ENCODE data around the gene ZNF804B. TPM values are rescaled to one million over a fixed set of nuclear protein-coding genes. Genes with fewer than 3 reads are reported as not detected.

ZNF804B gene
- total and polyA plus RNA-seq, 4 donors = not detected

GRCh38 chr7:88933285-88933684 lies 173.8 kb downstream of the ZNF804B start (continued):
- no peak for TF ChIP-seq REST (IDR thresholded peaks at IDR 0.05)

GRCh38 chr7:88942815-88943501 lies 183.5 kb downstream of the ZNF804B start:
- no peak overlapping the region for H3K4me3 ChIP-seq (ENCODE audit: low read depth in 1 of 3, low read length in 3 of 3)
- H3K4me1 ChIP-seq (ENCODE audit: control insufficient read depth in 4 of 4, insufficient read depth in 4 of 4, low read length in 3 of 4) = no peaks in the 10 kb centered on the region
- H3K27me3 ChIP-seq (ENCODE audit: control insufficient read depth in 4 of 4, insufficient read depth in 4 of 4, low read length in 3 of 4) = no peaks in the 10 kb centered on the region
- H3K27ac ChIP-seq (ENCODE audit: low read depth in 1 of 2, low read length in 2 of 2) = no peak overlapping the region
- H3K36me3 ChIP-seq (ENCODE audit: control insufficient read depth in 4 of 4, insufficient read depth in 3 of 4, low read depth in 1 of 4, low read length in 3 of 4) = no peaks in the 10 kb centered on the region
- 76% methylated on average over 2 of the region's 2 CpGs for WGBS
- H3K9me3 ChIP-seq (ENCODE audit: control insufficient read depth in 4 of 4, low read length in 3 of 4) = no peaks in the 10 kb centered on the region
- no peak overlapping the region for H3K9ac ChIP-seq (ENCODE audit: low read depth in 1 of 2, low read length in 2 of 2)
- DNase-seq (ENCODE audit: low spot score) = no peak
- TF ChIP-seq FOXA2 (IDR thresholded peaks at IDR 0.05) = no peak
- no peak for TF ChIP-seq RAD21 (IDR thresholded peaks at IDR 0.05)

- Histone ChIP-seq H3K27me3 (ENCODE audit: control insufficient read depth in 4 of 4, insufficient read depth in 4 of 4, low read length in 3 of 4) (no peaks in the 10 kb centered on the region), H3K4me3 (ENCODE audit: low read depth in 1 of 3, low read length in 3 of 3) (no peak overlapping the region), H3K9ac (ENCODE audit: low read depth in 1 of 2, low read length in 2 of 2) (no peak overlapping the region), H3K36me3 (ENCODE audit: control insufficient read depth in 4 of 4, insufficient read depth in 3 of 4, low read depth in 1 of 4, low read length in 3 of 4) (no peaks in the 10 kb centered on the region), H3K4me1 (ENCODE audit: control insufficient read depth in 4 of 4, insufficient read depth in 4 of 4, low read length in 3 of 4) (no peaks in the 10 kb centered on the region), H3K27ac (ENCODE audit: low read depth in 1 of 2, low read length in 2 of 2) (no peak overlapping the region), H3K9me3 (ENCODE audit: control insufficient read depth in 4 of 4, low read length in 3 of 4) (no peaks in the 10 kb centered on the region)
- 83% methylated on average over 1 of the region's 1 CpG for WGBS
- DNase-seq (ENCODE audit: low spot score) = no peak
- TF ChIP-seq YY1 (IDR thresholded peaks at IDR 0.05) = no peak
- TF ChIP-seq GABPA (IDR thresholded peaks at IDR 0.05 in 1 of 2, conservative IDR thresholded peaks at IDR 0.05 in 1 of 2) = no peak
Measured at GRCh38 chr7:88951826-88952225, 192.3 kb downstream of the ZNF804B start.

- H3K4me3 ChIP-seq (ENCODE audit: low read depth in 1 of 3, low read length in 3 of 3) = no peak overlapping the region
- no peaks in the 10 kb centered on the region for H3K36me3 ChIP-seq (ENCODE audit: control insufficient read depth in 4 of 4, insufficient read depth in 3 of 4, low read depth in 1 of 4, low read length in 3 of 4)
- no peak overlapping the region for H3K9ac ChIP-seq (ENCODE audit: low read depth in 1 of 2, low read length in 2 of 2)
- no peak for TF ChIP-seq JUND (IDR thresholded peaks at IDR 0.05)
- TF ChIP-seq EGR1 (IDR thresholded peaks at IDR 0.05; ENCODE audit: low read depth in 2 of 2) = no peak
- TF ChIP-seq REST (IDR thresholded peaks at IDR 0.05) = no peak
- TF ChIP-seq FOXA1 (IDR thresholded peaks at IDR 0.05) = no peak
- no peak for TF ChIP-seq TAF1 (conservative IDR thresholded peaks at IDR 0.05)
- TF ChIP-seq CTCF (IDR thresholded peaks at IDR 0.05; ENCODE audit: low read depth, low read length, missing input control) = no peak
- no peak for TF ChIP-seq MAX (IDR thresholded peaks at IDR 0.05)
- no peak for TF ChIP-seq GABPA (IDR thresholded peaks at IDR 0.05 in 1 of 2, conservative IDR thresholded peaks at IDR 0.05 in 1 of 2)
- no peak for TF ChIP-seq SP1 (IDR thresholded peaks at IDR 0.05)
- TF ChIP-seq ATF3 (IDR thresholded peaks at IDR 0.05) = no peak
- no peaks in the 10 kb centered on the region for H3K27me3 ChIP-seq (ENCODE audit: control insufficient read depth in 4 of 4, insufficient read depth in 4 of 4, low read length in 3 of 4)
- no peaks in the 10 kb centered on the region for H3K4me1 ChIP-seq (ENCODE audit: control insufficient read depth in 4 of 4, insufficient read depth in 4 of 4, low read length in 3 of 4)
- no peaks in the 10 kb centered on the region for H3K9me3 ChIP-seq (ENCODE audit: control insufficient read depth in 4 of 4, low read length in 3 of 4)
- H3K27ac ChIP-seq (ENCODE audit: low read depth in 1 of 2, low read length in 2 of 2) = no peak overlapping the region
- DNase-seq (ENCODE audit: low spot score) = no peak
Measured at GRCh38 chr7:88964418-88964817, 204.9 kb downstream of the ZNF804B start.

Data from liver (tissue), 9 donors.